HK-2 (cell line): ENCODE data around the gene PLEKHJ1.

ENCODE experiments used
- DNase-seq: peaks from one replicate; pipeline ENCODE4 v3.0.0-alpha.2; 2018; ENCODE audit not compliant: unreplicated experiment

PLEKHJ1 gene

GRCh38 chr19:2269244-2270156 lies 33.4 kb upstream of the PLEKHJ1 start:
- peak; percentile 99 for DNase-seq

DNA sequence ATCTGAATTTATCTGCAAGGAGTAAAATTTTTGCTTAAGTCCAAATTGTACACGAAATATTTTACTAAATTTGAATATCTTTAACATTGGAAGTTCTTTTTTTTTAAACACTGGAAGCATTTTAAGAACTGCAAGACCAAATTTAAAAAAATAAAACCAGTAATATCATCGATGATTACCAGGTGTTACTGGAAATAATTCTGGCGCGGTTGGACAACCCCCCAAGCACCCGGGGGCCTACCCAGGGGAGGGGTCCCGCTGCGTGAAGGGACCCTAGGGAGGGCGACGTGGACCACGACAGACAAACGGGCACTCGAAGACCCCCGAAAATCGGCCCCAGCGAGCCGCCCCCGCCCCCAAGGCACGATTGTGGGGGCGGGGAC lies 32.7 kb upstream of the PLEKHJ1 start:
- DNase-seq: no peak

- no peak for DNase-seq
Measured at GRCh38 chr19:2268480-2268830, 32.3 kb upstream of the PLEKHJ1 start.

- DNase-seq: no peak
Measured at GRCh38 chr19:2266183-2266993, 30.3 kb upstream of the PLEKHJ1 start.

DNA sequence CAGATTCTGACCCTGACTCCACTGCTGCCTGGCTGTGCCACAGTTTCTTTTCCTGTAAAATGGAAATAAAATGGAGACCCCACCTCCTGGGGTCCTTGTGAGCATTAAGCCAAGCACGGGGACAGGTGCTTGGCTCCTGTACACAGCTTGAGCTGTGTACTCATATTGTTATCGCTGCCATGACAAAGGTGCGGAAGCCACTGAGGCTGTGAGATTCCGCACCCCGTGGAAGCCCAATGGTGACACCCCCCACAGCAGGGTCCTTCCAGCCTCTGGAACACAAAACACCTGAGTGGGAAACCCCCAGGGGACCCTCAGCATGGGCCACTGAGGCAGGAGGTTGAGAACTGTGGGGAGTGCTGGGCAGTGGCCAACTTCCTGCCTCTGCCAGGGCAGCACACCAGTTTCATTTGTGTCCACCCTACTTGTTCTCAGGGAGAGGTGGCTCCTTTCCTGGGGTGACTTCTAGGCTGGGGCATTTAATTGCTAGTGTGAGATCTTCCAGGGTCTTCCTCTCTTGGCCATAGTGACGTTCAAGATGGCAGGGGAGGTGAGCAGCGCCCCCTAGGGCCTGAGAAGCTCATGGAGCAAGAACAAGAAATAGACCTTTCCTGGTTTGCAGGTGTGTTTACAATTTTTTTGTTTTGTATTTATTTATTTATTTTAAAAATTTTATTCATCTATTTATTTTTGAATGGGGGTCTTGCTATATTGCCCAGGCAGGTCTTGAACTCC lies 25.5 kb upstream of the PLEKHJ1 start:
- DNase-seq: no peak

GRCh38 chr19:2260341-2260805 lies 24.2 kb upstream of the PLEKHJ1 start:
- DNase-seq: no peak

DNA sequence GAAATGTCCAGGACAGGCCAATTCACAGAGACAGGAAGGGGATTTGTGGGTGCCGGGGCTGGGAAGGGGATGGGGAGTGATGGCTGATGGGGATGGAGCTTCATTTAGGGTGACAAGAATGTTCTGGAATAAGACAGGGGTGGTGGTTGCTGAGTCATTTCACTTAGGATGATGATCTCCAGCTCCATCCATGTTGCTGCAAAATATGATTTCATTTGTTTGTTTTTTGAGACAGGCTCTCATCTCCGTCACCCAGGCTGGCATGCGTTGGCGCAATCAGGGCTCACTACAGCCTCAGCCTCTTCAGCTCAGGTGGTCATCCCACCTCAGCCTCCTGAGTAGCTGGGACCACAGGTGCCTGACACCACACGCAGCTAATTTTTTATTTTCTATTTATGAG lies 23.2 kb upstream of the PLEKHJ1 start:
- no peak for DNase-seq

GRCh38 chr19:2255982-2256685 lies 20.0 kb upstream of the PLEKHJ1 start, which contains the start of gene JSRP1:
Gene JSRP1, minus strand, starts transcription at chr19:2256417. Its CDS starts 1,103 bp downstream, at chr19:2255314.
- no peak for DNase-seq

GRCh38 chr19:2255112-2255845 lies 19.1 kb upstream of the PLEKHJ1 start:
- no peak for DNase-seq

- DNase-seq: no peak
Measured at GRCh38 chr19:2254064-2254872, 18.1 kb upstream of the PLEKHJ1 start.

DNA sequence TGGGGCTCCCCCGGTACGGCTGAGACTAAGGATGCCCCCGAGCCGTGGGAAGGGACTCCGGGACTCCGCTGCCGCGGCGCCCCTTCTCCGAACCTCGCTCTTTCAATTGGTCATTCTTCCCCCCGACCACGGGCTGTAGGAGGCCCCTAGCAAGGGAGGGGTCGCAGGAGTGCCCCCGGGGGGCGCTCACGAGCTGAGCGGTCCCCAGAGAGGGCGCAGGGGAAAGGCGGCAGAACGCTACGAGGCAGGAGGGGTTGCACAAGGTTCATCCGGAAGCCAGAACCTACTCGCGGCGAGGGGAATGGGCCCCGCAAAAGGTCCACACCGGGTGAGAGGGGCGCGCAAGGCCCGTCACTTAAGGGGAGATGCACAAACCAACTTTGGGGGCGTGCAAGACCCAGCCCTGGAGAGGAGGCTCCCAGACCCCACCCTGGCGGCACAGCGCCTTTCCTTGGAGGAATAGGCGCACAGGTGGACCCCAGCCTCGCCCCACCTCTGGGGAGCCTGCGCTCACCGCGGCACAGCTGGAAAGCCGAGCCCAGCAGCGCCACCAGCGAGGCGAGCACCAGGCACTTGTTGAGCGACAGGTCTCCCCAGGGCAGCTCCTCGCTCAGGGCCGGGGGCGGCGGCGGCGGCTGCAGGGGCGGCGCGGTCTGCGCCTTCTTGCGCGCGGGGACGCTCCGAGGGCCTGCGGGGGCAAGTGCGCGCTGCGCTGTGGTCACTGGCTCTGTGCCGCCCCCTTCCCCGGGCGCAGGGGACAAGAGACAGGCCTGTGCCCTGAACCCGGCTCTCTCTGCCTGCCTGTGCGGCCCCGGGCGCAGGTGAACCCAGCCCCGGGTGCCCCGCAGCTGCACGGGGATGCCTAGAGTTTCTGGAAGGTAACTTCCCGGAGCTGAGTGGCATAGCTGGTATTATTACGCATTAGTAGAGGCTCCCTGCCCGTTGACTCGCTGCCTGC lies 17.3 kb upstream of the PLEKHJ1 start:
- DNase-seq: no peak

DNA sequence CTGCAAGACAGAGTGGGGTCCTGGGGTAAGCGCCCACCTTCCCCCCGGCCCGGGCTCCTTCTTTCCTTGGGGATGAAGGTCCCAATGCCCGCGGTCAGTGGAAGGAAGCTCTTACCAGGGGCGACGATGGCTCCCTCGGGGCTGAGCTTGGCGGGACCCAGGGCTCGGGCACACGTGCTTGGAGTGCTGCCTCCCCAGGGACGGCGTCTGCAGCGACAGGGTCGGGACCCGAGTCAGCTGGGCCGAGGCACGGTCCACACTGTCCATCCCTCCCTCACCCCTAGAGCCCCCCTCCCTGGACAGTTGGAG lies 16.6 kb upstream of the PLEKHJ1 start:
- DNase-seq: no peak

- no peak for DNase-seq
Measured at GRCh38 chr19:2252055-2252796, 16.1 kb upstream of the PLEKHJ1 start.

DNA sequence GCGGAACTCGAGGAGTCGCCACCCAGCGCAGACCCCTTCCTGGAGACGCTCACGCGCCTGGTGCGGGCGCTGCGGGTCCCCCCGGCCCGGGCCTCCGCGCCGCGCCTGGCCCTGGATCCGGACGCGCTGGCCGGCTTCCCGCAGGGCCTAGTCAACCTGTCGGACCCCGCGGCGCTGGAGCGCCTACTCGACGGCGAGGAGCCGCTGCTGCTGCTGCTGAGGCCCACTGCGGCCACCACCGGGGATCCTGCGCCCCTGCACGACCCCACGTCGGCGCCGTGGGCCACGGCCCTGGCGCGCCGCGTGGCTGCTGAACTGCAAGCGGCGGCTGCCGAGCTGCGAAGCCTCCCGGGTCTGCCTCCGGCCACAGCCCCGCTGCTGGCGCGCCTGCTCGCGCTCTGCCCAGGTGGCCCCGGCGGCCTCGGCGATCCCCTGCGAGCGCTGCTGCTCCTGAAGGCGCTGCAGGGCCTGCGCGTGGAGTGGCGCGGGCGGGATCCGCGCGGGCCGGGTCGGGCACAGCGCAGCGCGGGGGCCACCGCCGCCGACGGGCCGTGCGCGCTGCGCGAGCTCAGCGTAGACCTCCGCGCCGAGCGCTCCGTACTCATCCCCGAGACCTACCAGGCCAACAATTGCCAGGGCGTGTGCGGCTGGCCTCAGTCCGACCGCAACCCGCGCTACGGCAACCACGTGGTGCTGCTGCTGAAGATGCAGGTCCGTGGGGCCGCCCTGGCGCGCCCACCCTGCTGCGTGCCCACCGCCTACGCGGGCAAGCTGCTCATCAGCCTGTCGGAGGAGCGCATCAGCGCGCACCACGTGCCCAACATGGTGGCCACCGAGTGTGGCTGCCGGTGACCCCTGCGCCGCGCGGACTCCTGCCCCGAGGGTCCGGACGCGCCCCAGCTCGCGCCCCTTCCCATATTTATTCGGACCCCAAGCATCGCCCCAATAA lies 15.3 kb upstream of the PLEKHJ1 start:
- DNase-seq: no peak

DNA sequence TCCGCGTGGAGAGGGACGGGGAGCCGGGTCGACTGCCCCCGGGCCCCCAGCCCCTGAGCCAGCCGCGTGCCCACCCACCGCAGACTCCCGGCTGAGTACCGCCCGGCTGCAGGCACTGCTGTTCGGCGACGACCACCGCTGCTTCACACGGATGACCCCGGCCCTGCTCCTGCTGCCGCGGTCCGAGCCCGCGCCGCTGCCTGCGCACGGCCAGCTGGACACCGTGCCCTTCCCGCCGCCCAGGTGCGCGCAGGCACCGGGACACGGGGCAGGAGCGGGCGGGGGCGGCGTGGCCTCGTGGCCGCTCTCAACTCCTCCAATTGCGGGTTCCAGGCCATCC lies 14.6 kb upstream of the PLEKHJ1 start:
- no peak for DNase-seq

DNA sequence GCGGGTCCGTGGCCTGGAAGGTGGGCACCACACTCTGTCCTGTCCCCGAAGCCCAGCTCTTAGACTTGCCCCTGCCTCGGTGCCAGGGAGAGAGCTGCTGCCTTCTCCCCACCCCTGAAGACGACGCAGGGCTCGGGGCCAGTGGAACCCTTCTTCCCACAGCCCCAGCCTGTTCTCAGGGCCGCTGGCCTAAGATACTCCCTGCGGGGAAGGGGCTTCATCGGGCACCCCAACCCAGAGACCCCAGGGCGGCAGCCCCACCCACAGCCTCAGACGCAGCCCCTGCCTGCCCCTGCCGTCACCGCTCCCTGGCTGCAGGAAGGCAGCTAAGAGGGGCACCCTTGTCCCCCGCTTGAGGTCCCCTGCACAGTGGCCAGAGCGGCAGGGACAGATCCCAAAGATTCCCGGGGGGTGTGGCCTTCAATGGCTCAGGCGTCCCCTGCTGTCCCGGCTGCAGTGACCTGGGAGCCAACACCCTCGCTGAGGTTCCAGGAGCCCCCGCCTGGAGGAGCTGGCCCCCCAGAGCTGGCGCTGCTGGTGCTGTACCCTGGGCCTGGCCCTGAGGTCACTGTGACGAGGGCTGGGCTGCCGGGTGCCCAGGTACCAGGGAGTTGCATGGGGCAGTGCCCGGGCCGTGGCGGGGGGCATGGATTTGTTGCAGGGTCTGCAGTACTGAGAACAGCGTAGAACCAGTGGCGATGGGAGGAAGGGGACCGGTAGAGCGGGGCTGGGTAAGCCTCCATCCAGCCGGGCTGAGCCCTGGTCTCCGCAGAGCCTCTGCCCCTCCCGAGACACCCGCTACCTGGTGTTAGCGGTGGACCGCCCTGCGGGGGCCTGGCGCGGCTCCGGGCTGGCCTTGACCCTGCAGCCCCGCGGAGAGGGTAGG lies 14.0 kb upstream of the PLEKHJ1 start:
- no peak for DNase-seq
